Lung microvascular endothelial cell (primary cell): Measurements from ENCODE around the gene CTRB2. TPM values are rescaled to one million over a fixed set of nuclear protein-coding genes. Genes with fewer than 3 reads are reported as not detected.
"Not testable (repeated sequence)": the region's sequence is repeated elsewhere in the genome, so short reads cannot be mapped to it uniquely, and the experiment has no call there.

Experiments used
- DNase-seq, 2 donors: peaks; one replicate each; pipeline versions ENCODE4 v3.0.0 to v3.0.0-alpha.2; 2010; ENCODE audit warnings: low read depth in 2 of 2
- total RNA-seq: library from RNA; depleted of rRNA; stranded (reverse); fragments of >200 nt; gene quantifications from 2 replicates; pipeline ENCODE4 v1.2.1, GENCODE V29; 2014

CTRB2 gene
- total RNA-seq, 1 donor from 2014 or later, result not detected

- not testable (repeated sequence) for DNase-seq
Observed at GRCh38 chr16:75205961-75206748, 806 bp downstream of the CTRB2 start.

- DNase-seq, result not testable (repeated sequence)
Observed at GRCh38 chr16:75205438-75205837, 1.5 kb downstream of the CTRB2 start.

GRCh38 chr16:75204905-75205304, 2.1 kb downstream of the CTRB2 start:
- not testable (repeated sequence) for DNase-seq

DNA sequence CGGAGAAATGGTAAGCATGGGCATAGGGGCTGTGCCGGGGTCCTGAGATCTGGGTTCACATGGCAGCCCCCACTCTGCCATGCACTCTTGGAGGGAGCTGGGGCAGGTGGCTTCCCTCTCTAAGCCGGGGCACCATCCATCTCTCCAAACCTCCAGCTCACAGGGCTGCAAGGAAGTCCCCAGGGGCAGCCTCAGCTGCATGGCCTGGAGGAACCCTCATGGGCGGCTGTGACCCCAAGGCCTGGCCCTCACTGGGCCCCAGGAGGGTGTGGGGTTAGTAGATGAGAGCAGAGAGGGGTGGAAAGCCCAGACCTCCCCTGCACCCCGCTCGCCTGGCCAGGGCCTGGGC, 2.6 kb downstream of the CTRB2 start:
- DNase-seq, result no peak

- DNase-seq, result no peak
Observed at GRCh38 chr16:75203667-75204409, 3.1 kb downstream of the CTRB2 start.

- no peak for DNase-seq
Observed at GRCh38 chr16:75203096-75203495, 3.9 kb downstream of the CTRB2 start.

DNA sequence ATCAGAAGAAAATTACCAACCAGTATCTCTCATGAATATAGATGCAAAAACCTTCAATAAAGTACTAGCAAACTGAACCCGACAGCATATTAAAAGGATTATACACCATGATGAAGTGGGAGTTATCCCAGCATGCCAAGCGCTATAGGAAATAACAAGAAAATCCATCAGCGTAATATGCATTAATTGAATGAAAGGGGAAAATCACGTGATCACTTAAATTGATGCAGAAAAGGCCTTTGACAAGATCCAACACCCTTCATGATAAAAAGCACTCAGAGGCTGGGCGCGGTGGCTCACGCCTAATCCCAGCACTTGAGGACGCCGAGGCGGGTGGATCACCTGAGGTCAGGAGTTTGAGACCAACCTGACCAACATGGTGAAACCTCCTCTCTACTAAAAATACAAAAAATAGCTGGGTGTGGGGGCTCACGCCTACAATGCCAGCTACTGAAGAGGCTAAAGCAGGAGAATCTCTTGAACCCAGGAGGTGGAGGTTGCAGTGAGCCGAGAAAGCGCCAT, 4.8 kb downstream of the CTRB2 start:
- no peak for DNase-seq

GRCh38 chr16:75198135-75198600, 8.8 kb downstream of the CTRB2 start:
- no peak for DNase-seq

DNA sequence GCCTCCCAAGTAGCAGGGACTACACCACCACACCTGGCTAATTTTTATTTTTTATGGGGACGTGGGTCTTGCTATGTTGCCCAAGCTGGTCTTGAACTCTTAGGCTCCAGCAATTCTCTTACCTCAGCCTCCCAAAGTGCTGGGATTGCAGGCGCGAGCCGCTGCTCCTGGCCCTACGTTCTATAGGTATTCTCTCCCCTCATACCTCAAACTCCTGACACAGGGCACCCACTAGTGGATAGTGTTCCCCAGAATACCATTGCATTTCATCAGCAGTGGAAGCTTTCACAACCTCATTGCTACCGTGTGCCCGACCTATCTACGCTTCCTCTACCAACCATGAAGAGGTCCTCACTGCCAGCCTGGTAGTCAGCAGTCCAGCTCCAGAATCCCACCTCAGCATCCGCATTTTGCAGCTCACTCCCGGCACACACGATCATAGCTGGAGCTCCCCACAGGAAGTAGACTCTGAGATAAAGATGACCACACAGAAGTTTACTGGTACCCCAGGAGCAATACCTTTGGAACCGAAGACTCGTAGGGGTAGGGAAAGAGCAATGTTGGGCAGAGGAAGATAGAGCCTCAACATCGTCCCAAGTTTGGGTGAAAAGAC, 9.3 kb downstream of the CTRB2 start:
- DNase-seq, result no peak

DNA sequence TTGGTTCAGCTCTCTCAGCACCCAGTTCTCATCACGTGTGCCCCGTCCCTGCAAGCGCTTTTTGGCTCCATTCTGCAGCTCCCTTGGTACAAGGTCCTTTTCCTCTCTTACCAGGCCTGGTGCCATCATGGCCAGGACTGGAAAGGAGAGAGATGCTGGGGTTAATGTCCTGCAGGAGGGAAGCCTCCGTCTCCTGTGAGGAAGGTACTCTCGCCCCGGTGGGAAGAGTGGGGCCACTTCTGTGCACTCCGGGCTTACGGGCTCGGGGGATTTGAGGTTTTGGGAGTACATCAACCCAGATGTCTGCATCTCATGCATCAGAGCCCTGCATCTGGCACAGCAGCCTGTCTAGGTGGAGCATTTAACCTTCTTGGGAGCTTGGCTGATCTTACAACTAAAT, 10.1 kb downstream of the CTRB2 start:
- DNase-seq, result no peak

- no peak for DNase-seq
Observed at GRCh38 chr16:75195811-75196790, 10.9 kb downstream of the CTRB2 start.

GRCh38 chr16:75193730-75194444, 13.1 kb downstream of the CTRB2 start:
- DNase-seq, result no peak

- peak in 1 of 2 donors; percentile 72 for DNase-seq
Observed at GRCh38 chr16:75193265-75193650, 13.7 kb downstream of the CTRB2 start.

- DNase-seq, result peak in 1 of 2 donors; percentile 11
Observed at GRCh38 chr16:75192606-75193264, 14.2 kb downstream of the CTRB2 start.

DNA sequence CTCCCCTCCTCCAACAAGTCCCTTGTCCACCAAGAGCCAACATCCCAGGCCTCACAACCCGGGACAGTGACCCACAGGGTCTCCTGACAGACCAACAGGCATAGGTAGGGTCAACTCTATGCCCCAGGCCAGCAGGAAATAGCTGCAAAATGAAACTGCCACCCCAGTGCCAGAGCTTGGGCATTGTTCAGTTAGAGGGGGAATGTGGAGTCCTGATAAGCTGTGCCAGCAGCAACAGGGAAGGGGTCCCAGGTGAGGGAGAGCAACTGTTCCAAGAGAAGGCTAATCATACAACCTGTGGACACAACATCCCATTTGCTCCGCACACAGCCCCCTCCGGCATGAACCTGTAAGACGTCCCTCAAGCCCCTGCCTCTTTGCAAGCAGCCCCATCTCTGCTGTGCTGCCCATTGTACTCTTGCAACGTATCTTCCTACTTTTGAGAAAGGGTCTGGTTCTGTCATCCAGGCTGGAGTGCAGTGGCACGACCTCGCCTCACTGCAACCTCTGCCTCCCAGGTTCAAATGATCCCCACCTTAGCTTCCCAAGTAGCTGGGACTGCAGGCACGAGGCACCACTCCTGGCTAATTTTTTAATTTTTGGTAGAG, 17.2 kb downstream of the CTRB2 start:
- no peak for DNase-seq

- DNase-seq, result no peak
Observed at GRCh38 chr16:75188832-75189477, 18.0 kb downstream of the CTRB2 start.

DNA sequence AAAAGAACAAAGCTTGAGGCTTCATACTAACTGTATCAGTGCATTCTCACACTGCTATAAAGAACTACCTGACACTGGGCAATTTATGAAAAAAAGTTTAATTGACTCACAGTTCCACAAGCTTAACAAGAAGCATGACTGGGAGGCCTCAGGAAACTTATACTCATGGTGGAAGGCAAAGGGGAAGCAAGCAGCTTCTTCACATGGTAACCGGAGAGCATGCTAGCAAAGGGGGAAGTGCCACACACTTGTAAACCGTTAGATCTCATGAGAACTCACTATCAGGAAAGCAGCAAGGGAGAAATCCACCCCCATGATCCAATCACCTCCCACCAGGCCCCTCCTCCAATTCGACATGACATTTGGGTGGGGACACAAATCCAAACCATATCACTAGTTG, 25.3 kb downstream of the CTRB2 start:
- DNase-seq, result no peak

DNA sequence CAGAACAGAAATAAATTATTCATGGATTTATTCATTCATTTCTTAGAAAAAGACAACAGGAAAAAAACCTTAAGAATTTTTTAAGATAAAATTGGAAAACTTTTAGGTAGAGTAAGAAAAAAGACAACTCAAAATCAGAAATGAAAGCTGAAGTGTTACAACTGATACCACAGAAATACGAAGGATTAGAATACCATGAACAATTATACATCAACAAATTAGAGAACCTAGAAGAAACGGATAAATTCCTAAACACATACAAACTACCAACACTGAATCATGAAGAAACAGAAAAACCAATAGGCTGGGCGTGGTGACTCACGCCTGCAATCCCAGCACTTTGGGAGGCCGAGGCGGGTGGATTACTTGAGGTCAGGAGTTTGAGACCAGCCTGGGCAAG, 27.8 kb downstream of the CTRB2 start:
- DNase-seq, result no peak

DNA sequence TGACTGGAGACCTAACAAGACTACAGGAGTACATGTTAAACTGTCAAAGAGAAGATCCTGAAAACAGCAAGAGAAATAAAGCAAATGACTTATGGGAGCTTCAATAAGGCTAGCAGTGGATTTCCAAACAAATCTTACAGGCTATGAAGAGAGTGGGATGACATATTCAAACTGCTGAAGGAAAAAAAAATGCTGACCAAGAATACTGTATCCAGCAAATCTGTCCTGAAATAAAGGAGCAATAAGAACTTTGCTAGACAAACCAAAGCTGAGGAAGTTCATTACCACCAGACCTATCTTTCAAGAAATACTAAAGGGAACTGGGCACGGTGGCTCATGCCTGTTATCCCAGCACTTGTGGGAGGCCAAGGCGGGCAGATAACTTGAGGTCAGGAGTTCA, 30.0 kb downstream of the CTRB2 start:
- no peak for DNase-seq
